ENCODE results near the gene MYL10. TPM values are rescaled to one million over a fixed set of nuclear protein-coding genes. Genes with fewer than 3 reads are reported as not detected.

The MYL10 gene
- total RNA-seq, 1 experiment from 2014 or later: not detected

DNA sequence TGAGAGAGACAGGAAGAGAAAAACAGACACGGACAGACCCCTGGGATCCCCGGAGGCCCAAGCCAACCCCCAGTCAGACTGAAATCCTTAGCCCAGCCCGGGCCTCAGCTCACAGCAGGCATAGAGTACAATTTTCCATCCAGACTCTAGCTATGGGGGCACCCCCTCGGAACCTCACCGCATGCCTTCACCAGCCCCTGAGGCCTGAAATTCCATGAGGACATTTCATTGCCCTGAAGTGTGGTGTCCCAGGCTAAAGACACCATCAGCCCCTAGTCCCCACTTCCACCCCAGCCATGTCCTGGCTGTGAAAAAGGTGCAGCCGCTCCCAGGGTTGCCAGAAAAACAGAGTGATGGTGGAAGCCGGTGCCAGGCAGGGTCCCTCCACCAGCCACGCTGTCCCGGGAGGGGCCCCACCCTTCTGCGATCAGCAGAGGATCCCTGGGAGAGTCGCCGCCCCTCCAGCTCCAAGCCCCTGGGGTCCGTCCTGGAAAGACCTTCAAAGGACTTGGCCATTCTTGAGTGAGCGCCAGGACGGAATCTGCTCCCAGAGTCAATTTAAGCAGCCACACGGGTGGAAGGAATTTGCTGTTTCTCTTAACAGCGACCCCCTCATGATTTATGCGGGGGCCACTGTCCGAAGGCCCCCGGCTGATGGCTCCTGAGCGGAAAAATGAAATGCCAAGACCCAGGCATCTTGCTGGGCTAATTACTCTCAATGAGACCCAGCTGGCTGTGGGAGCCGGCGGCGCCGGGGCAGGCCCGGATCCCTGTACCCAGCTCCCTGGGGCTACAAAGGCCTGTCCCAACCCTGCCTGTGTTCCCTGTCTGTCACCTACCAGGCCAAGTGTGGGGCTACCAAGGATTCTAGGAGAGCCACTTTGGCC lies 23.2 kb downstream of the MYL10 start:
- ChIA-PET POLR2A (no interaction called here), CTCF (no interaction called here), RAD21 (ENCODE audit: low non-redundant PET in 1 of 2, low total read pairs in 2 of 2, uncharacterized antibody in 2 of 2, unreplicated experiment in 2 of 2) (no interaction called here)
- intact Hi-C loops (cut with micrococcal nuclease): no loop called here
- no peak overlapping the region for H3K4me3 ChIP-seq (replicated peaks in 1 of 2; ENCODE audit: low read depth in 1 of 2, low read length in 2 of 2)
- DNase-seq (ENCODE audit: low read depth, low spot score) (no peak), ATAC-seq (no peak)
- H3K27me3 ChIP-seq (ENCODE audit: insufficient read depth, low read length): no peaks in the 10 kb centered on the region
- H3K9me3 ChIP-seq (ENCODE audit: control insufficient read depth in 1 of 2, insufficient read depth in 1 of 2, low read depth in 1 of 2, low read length in 2 of 2): no peaks in the 10 kb centered on the region
- no TSS peak for BruUV-seq (replicated peaks)
- no peak overlapping the region for H3K27ac ChIP-seq (ENCODE audit: low read depth, low read length)
- H3K9ac ChIP-seq (ENCODE audit: low read length): no peak overlapping the region
- no peaks in the 10 kb centered on the region for H3K9me2 ChIP-seq (ENCODE audit: insufficient read depth)
- H3K79me2 ChIP-seq (ENCODE audit: insufficient read depth, low read length): no peaks in the 10 kb centered on the region
- H3K4me2 ChIP-seq (ENCODE audit: low read length): no peak overlapping the region
- no peaks in the 10 kb centered on the region for H4K20me1 ChIP-seq (ENCODE audit: insufficient read depth)
- no peak overlapping the region for H2AFZ ChIP-seq (ENCODE audit: low read depth, low read length, poor library complexity, severe bottlenecking)
- TF ChIP-seq, protein P1, sequence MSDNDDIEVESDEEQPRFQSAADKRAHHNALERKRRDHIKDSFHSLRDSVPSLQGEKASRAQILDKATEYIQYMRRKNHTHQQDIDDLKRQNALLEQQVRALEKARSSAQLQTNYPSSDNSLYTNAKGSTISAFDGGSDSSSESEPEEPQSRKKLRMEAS (IDR thresholded peaks at IDR 0.05): no peak
- no peak for TF ChIP-seq CTCF (IDR thresholded peaks at IDR 0.05 in 2 of 3, conservative IDR thresholded peaks at IDR 0.05 in 1 of 3; ENCODE audit: borderline replicate concordance in 1 of 3, insufficient read depth in 1 of 3, low read depth in 2 of 3, low read length in 2 of 3)
- no peak for TF ChIP-seq EZH2phosphoT487 (IDR thresholded peaks at IDR 0.05; ENCODE audit: borderline replicate concordance)
- no peak for TF ChIP-seq POLR2AphosphoS5 (IDR thresholded peaks at IDR 0.05; ENCODE audit: low read depth, low read length)
- no peak for TF ChIP-seq SIN3A (IDR thresholded peaks at IDR 0.05; ENCODE audit: low read depth)
- no peak for TF ChIP-seq ZNF274 (IDR thresholded peaks at IDR 0.05; ENCODE audit: low read depth, low read length)
- TF ChIP-seq SRF (IDR thresholded peaks at IDR 0.05; ENCODE audit: low read depth): no peak
- no peak for TF ChIP-seq SP1 (IDR thresholded peaks at IDR 0.05; ENCODE audit: low read depth)
- TF ChIP-seq EGR1 (IDR thresholded peaks at IDR 0.05; ENCODE audit: low read depth): no peak
- TF ChIP-seq TCF7L2 (IDR thresholded peaks at IDR 0.05; ENCODE audit: borderline replicate concordance, extremely low read depth, insufficient read depth, insufficient read length): no peak
- no peak for TF ChIP-seq FOSL1 (IDR thresholded peaks at IDR 0.05; ENCODE audit: low read depth)
- TF ChIP-seq, protein P2, sequence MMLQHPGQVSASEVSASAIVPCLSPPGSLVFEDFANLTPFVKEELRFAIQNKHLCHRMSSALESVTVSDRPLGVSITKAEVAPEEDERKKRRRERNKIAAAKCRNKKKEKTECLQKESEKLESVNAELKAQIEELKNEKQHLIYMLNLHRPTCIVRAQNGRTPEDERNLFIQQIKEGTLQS (IDR thresholded peaks at IDR 0.05): no peak
- TF ChIP-seq CBX3 (IDR thresholded peaks at IDR 0.05; ENCODE audit: low read depth): no peak
- TF ChIP-seq ELF1 (IDR thresholded peaks at IDR 0.05; ENCODE audit: borderline replicate concordance, low read depth): no peak
- TF ChIP-seq, protein P3, sequence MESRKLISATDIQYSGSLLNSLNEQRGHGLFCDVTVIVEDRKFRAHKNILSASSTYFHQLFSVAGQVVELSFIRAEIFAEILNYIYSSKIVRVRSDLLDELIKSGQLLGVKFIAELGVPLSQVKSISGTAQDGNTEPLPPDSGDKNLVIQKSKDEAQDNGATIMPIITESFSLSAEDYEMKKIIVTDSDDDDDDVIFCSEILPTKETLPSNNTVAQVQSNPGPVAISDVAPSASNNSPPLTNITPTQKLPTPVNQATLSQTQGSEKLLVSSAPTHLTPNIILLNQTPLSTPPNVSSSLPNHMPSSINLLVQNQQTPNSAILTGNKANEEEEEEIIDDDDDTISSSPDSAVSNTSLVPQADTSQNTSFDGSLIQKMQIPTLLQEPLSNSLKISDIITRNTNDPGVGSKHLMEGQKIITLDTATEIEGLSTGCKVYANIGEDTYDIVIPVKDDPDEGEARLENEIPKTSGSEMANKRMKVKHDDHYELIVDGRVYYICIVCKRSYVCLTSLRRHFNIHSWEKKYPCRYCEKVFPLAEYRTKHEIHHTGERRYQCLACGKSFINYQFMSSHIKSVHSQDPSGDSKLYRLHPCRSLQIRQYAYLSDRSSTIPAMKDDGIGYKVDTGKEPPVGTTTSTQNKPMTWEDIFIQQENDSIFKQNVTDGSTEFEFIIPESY (IDR thresholded peaks at IDR 0.05; ENCODE audit: extremely low read depth, insufficient replicate concordance, low read length): no peak
- no peak for TF ChIP-seq JUND (IDR thresholded peaks at IDR 0.05)
- TF ChIP-seq POLR2A (IDR thresholded peaks at IDR 0.05; ENCODE audit: borderline replicate concordance, extremely low read depth, insufficient read depth, insufficient read length): no peak
- no peak for TF ChIP-seq ZFX (IDR thresholded peaks at IDR 0.05)
- TF ChIP-seq CEBPB (IDR thresholded peaks at IDR 0.05; ENCODE audit: low read depth): no peak
- TF ChIP-seq EZH2 (IDR thresholded peaks at IDR 0.05): no peak
- peaks cover 15 to 21% of the 10 kb centered on the region in 2 experiments for H3K4me1 ChIP-seq (ENCODE audit: control insufficient read depth in 1 of 2, insufficient read depth in 2 of 2, low read length in 2 of 2)
- no peaks in the 10 kb centered on the region for H3K36me3 ChIP-seq (ENCODE audit: control insufficient read depth in 1 of 2, insufficient read depth in 2 of 2, low read length in 2 of 2)
